DMS153 (cell line): ENCODE data around the gene SOSTDC1.
"Not testable (repeated sequence)": the region's sequence is repeated elsewhere in the genome, so short reads cannot be mapped to it uniquely, and the experiment has no call there.

Source experiments
- DNase-seq: peaks from one replicate; lab custom pipeline; 2025; lab: John Stamatoyannopoulos, UW

Gene SOSTDC1

DNA sequence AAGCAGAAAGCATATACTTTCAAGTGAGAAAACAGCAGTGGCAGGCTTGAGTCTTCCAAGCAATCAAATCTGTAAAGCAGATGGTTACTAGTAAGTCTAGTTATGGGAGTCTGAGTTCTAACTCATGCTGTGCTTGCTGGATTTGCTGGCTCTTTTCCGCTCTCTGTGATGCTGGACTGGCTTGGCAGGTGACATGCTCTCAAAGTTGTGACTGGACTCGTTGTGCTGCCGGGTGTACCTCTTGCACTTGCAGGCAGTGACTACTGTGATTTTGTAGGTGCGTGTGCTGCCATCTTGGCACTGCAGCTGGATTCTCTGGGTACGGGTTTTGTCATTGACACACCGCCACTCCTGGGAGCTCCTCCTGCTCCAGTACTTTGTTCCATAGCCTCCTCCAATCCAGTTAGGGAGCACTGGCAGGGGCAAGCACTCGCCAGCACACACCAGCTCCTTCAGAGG is 3.1 kb downstream of the SOSTDC1 start:
- no peak for DNase-seq

GRCh38 chr7:16460789-16461493 is 4.6 kb downstream of the SOSTDC1 start:
- no peak for DNase-seq

GRCh38 chr7:16456303-16456702 is 9.2 kb downstream of the SOSTDC1 start:
- DNase-seq = not testable (repeated sequence)

- DNase-seq = no peak
Observed at GRCh38 chr7:16455591-16455990, 9.9 kb downstream of the SOSTDC1 start.

GRCh38 chr7:16450366-16450765 is 15.2 kb downstream of the SOSTDC1 start:
- DNase-seq = no peak

- DNase-seq = no peak
Observed at GRCh38 chr7:16447876-16448275, 17.7 kb downstream of the SOSTDC1 start.

DNA sequence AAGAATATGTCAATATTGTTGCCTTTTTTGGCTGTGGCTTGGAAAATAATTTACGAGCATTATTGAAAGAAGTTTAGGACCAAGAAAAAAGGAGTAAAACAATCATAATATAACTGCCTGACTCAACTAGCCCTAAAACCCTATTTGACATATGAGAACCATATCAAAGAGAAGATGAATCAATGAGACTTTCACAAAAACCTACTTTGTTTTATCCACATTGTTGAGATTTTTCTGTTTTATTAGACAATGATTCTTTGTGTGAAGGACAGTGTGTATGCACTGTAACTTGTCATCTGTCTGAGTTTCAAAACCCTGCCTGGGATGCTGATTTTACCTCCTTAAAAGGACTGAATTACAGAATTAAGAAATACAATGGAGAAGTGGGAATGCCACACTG is 19.0 kb downstream of the SOSTDC1 start:
- DNase-seq = no peak

- not testable (repeated sequence) for DNase-seq
Observed at GRCh38 chr7:16443871-16444270, 21.7 kb downstream of the SOSTDC1 start.

DNA sequence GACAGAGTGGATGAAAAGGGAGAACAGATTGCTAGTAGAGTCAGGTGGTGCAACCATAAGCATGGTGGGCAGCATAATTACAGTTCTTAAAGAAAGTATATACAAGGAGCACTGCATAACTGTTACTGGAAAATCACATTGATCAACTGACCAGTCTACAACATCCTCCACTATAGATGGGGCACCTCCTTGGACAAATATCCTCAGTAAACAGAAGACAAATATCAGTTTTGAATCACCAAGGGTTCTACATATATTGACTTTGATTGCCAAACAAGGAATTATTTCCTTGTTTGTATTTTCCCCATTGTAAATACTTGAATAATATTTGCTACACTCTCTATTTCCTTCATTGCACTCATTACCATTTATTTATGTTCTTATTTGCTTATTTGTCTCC is 26.6 kb downstream of the SOSTDC1 start:
- DNase-seq = no peak

GRCh38 chr7:16436306-16436705 is 29.2 kb downstream of the SOSTDC1 start:
- no peak for DNase-seq

DNA sequence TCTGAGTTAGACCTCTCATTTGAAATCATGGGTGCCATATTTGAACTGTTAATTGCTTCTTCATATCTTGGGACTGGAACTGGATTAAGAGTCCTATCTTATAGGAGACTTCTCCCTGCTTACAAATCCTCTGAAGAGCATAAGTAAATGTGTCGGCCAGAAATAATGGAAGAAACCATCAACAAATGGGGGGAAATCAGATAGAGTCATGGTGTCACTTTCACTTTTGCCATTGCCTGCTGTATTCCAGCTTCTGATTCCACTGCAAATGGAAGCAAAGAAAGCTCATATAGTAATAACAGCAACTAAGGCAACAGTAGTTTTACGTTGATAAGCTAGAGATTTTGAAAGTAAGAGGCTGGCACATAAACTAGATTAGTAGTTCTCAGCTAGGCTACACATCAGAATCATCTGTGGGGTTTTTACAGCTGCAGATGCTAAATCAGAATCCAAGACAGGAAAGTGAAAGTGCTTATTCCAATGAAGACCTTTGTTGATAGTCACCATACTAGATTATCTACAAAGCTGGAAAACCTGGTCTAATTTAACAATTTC is 31.9 kb downstream of the SOSTDC1 start:
- DNase-seq = no peak

DNA sequence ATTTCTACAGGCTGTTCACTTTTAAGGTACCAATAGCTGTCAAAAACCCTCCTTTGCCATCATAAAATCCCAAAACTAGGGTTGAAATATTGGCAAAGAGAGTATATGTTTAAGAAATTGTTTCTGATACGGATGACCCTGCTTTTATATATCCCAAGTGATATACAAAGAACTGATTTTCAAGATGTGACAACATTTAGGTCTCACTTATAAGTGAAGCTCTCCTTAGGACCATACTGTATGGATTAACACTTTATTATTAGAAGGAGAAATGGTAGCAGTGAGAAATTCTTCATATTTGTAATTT is 33.2 kb downstream of the SOSTDC1 start:
- no peak for DNase-seq

DNA sequence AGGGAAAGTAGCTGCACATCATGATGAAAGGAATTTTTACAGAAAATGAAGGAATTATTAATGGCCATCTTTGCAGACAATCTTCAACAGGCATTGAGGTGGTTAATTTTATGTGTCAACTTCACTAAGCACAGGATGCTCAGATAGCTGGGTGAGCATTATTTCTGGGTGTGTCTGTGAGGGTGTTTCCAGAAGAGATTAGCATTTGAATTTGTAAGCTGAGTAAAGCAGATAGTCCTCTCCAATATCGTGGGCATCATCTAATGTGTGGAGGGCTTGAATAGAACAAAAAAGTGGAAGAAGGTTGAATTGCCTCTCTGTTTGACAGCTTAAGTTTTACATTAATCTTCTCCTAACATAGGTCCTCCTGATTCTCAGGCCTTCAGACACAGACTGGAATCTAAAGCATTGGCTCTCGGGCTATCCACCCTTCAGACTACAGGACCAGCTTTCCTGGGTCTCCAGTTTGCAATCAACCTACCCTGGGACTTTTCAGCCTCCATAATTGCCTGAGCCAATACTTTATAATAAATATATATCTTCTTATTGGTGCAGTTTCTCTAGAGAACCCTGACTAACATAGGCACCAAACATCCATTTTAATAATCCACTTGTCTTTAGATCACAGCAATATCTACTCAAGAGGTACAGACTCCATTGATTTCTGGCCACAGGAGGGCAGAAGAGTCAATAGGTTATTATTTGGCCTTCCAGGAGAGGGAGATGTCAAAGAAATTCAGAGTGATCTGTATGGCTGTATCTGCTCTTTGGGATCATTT is 33.7 kb downstream of the SOSTDC1 start:
- DNase-seq = peak; percentile 49

GRCh38 chr7:16430133-16430532 is 35.4 kb downstream of the SOSTDC1 start:
- DNase-seq = no peak

DNA sequence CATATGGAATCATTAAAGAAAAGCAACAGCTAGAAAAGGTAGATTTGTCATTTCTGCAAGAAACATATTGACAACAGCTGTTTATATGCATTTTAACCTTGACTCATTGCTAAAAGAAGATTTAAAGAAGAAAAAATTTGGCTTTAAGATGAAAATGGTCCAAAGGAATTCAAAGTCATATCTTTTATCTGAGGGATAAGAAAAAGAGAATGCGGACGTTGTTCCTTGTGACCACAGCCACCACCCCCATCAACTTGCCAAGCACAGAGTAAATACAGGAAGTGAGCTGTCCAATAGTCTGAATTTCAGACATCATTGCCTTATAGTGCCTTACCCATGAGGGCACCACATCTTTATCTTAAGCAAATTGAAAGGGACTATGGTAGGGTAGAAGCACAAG is 36.9 kb downstream of the SOSTDC1 start:
- DNase-seq = no peak

DNA sequence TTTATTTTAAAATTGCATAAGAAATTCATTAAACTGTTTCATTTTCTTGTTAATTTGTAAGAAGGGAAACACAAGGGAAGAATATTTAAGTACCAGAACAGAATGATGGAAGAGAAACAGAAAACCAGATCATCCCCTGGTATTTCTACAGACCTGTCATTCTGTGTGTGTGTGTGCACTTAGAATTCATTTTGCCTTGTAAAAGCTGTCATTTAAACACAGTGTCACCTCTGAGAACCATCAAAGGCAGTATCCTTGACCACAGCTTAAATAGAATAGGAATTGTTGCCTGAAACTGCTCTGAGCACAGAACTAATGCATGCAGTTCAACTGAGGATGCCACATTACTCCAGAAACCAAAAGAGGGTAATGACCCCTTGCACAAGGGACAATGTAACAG is 37.4 kb downstream of the SOSTDC1 start:
- DNase-seq = no peak

DNA sequence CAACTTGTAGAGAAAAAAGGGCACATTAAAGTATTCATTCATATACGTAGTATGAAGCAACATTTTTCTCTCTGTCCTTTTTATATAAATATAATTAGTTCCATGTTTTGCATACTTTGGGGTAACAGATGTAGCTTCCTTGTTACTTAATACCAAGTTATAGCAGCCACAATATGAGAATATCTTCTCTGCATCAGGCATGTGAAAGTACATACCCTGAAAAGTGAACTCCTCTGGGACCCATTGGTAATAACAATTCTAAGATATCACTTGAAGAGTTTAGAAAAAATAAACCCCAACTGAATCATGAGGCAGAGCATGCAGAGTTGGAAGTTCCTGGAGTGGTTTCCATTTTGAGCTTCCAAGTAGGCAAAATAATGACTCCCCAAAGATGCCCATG is 41.8 kb downstream of the SOSTDC1 start:
- DNase-seq = no peak

GRCh38 chr7:16422917-16423316 is 42.6 kb downstream of the SOSTDC1 start:
- no peak for DNase-seq

GRCh38 chr7:16422103-16422435 is 43.5 kb downstream of the SOSTDC1 start:
- DNase-seq = no peak

GRCh38 chr7:16421333-16422102 is 44.0 kb downstream of the SOSTDC1 start, which contains the start of gene CRPPA:
CRPPA (minus strand) TSS chr7:16421538; CDS start chr7:16421322, 216 bp downstream.
- no peak for DNase-seq

- peak; percentile 88 for DNase-seq
Observed at GRCh38 chr7:16420649-16421332, 44.7 kb downstream of the SOSTDC1 start.

DNA sequence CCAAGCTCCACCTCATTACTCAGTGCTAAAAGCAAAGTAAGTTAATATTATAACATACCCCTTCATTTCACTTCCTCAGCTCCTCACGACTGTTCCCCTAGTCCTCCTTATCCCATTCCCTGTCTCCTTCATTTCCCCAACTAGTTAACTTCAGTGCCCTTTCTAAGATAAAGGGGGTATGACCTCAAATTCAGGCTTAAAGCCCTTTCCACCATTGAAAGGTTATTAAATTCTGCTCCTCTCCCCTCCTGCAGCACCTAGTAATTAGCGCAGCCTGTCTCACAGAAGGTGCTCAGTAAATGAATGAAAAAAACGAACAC is 45.2 kb downstream of the SOSTDC1 start:
- DNase-seq = no peak
